Occipital lobe (tissue), 2 donors: Measurements from ENCODE around the gene SPAG16. TPM values are rescaled to one million over a fixed set of nuclear protein-coding genes. Genes with fewer than 3 reads are reported as not detected.

Experiments
- DNase-seq: peaks from one replicate; lab custom pipeline; 2025; lab: John Stamatoyannopoulos, UW
- total RNA-seq: library from RNA; depleted of rRNA; stranded (reverse); fragments of >200 nt; gene quantifications from one replicate; pipeline ENCODE4 v1.2.3, GENCODE V29; 2014

The SPAG16 gene
- total RNA-seq, 1 donor from 2014 or later: 96.4 TPM

DNA sequence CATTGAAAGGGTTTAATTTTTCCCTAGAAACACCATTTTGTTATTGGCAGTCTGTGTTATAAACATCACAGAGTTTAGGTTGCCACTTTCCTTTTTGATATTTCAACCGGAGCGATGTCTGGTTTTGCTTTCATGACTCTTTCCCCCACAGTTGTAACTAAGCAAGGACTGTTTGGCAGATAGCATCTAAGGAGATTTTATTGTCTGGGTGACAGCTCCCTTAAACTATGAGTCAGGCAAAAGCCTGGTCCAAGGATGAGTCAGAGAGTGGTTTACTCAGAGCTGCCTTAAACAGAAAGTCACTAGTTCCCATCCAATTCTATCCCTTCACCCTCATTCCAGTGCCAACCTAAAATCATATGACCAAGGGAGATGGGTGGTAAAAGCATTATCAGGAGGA lies 785.0 kb downstream of the SPAG16 start:
- peak; percentile 19 for DNase-seq

DNA sequence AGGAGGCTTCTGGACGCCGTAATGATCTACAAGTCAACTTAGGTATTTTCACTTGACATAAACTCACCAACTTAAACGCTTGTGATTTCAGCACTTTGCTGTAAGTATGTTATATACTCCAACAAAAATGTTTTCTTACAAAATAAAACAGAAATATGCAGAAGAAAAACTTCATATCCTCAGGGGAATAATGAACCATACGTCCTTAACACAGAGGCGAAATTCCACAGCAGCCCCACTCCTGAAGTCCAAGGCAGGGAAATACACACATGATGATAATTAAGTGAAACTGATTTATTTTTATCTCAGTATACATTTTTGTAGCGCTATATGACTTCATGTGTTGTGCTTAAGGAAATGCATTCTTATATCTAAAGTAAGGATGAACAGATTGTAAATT lies 791.2 kb downstream of the SPAG16 start:
- DNase-seq: no peak

DNA sequence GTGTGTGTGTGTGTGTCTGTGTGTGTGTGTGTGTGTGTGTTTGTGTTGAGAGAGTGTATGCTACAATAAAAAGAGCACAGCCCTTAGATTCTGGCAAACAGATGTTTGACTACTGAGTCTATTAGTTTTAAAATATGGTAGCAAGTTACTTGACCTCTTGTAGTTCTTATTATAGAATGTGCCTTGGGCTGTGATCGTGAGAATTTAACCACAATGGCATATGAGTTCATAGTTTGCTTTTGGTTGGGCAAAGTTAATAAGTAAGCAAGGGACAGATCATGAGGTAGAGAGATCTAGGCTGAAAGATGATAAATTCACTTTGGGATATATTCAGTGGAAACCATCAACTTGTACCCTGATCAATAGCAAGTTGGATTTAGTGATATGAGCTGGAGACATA lies 792.3 kb downstream of the SPAG16 start:
- DNase-seq: no peak

DNA sequence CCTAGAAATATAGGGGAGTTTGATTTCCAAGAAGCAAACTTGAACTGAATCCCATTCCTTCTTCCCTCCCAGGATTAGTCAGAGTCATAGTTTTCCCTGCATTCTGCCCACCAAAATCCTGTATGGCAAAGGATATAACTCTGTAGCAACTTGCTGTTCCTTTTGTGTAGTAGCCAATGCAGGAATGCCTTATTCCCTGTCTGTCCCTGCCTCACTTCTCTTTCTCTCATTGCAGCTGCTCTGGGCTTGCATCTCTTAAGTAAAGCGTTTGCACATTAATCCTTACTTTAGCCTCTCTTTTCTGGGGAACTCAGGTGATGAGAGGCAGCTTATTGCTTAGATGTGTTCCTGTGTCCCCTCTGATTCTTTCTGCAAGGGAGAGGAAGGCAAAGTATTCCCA lies 793.5 kb downstream of the SPAG16 start:
- DNase-seq: no peak

DNA sequence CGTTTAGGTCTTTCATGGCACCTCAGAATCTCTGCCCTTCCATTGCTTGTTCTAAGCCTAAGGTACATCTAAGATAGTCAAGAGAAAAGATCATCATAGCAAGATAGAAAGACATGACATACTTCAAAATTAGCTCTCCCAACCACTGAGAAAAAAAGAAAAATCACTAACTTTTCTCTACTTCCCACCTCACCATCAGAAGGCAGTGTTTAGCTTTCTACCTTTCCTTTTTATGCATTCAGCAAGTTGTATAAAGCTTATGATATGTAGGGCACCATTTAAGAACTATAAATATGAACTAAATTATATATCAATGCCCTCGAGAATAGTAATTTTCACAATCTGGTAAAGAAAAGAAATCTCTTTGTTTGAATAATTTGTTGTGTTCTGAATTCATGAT lies 794.8 kb downstream of the SPAG16 start:
- DNase-seq: no peak

DNA sequence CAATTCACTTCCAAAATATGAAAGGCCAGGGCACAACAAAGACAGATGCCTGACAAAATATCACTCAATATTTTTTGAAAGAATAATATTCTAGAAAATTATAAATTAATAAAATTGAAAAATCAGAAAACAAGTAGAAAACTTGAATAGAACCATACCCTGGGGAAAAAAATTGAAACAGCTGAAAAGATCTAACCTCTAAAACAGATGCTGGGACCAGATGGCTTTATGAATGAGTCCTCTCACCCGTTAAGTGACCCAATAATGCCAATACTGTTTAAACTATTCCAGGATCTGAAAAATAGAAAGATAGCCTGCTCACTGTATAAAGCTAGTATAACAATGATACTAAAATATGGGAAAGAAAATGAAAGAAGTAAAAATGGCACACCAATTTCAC lies 804.3 kb downstream of the SPAG16 start:
- DNase-seq: no peak

DNA sequence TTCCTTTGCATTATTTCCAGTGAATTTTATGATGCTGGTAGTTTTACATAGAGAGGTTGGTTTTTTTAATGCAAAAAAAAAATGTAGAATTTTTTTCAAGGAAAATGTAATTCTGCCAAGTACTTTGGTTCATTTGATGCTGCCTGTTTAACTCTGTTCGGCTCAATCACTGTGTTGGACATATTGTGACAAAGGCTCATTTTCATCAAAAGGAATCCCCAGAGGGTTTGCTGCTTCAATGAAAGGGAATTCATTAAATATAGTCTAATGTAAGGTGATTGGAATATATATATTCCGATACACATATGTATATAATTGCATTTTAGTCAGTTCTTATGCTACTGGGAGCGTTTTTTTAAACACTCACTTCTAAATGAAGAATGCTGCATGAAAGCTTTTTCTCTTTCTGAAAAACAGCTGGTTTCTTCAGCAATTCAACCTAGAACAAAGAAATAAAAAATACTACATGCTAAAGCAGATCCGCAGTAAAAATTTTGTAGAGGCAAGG lies 812.0 kb downstream of the SPAG16 start:
- DNase-seq: no peak

DNA sequence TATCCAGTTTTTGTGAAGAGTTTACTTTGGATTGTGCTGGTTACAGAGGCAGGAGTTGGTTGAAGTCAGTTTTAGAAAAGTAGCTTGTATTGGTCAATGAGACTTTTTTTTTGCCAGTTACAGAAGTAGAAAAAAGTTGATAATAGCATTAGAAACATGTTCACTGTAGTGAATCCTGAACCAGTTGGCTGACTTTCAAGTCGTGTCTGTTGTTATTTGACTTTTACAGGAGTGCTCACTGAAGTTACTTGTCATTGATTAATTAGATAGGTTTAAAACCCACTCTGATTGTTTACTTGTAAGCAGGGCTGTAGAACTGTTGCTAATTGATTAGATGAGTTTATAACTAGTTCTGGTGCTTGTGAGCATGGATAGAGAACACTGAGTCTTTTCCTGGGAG lies 814.5 kb downstream of the SPAG16 start:
- no peak for DNase-seq

DNA sequence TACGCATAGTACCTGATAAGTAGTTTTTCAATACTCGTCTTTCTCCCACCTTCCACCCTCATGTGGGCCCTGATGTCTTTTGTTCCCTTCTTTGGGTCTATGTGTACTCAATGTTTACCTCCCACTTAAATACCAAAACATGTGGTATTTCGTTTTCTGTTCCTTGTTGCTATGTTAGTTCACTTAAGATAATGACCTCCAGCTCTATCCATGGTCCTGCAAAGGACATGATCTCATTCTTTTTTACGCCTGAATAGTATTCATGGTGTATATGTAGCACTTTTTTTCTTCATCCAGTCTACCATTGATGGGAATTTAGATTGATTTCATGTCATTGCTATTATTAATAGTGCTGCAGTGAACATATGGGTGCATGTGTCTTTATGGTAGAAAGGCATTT lies 816.2 kb downstream of the SPAG16 start:
- DNase-seq: no peak

DNA sequence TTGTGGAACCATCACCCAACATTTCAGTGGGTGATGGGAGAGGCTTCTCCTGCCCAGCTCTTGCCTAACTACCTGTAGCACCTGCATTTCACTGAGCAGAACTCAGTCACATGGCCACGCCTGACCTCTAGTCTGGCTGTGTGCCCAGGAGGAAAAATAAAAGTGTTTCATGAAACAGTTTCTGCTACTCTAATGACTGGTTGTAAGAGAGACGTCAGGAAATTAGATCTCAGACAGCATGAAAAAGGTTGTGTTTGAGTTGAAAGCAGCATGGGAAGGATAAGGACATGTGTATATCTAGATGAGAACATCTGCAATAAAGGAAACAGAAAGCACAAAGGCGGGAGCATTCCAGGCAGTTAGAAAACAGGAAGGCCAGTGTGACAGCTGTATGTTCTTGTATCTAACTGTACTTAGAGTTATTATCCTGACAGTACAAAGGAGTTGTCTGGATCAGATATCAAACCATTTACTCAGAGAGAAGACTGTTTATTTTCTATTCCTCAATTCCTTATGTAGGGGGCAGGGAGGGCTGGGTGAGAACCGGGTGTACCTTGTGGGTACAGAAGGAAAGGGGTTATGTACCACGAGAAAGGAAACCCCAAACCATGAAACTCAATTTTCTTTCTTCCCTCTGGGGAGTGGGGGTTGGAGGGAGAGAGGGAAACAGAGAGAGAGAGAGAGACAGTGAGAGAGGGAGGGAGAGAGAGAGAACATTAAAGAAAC lies 819.2 kb downstream of the SPAG16 start:
- no peak for DNase-seq

DNA sequence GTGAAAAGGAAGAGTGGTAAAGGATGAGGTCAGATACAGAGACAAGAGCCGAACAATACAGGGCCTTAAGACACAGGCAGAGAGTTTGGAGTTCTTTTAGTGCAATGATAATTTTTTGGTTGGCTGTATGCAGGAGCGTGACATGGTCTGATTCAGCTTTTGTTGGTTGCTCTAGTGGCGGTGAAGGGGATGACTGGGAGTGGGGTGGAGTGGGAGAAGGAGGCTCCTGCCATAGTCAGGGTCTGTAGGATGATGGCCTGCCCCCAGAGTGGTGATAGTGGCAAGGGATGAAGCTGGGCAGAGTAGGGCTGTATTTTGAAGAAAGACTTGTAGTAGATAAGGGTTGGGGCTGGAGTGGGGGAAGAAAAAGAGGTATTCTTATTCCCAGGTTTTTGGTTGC lies 820.0 kb downstream of the SPAG16 start:
- no peak for DNase-seq

DNA sequence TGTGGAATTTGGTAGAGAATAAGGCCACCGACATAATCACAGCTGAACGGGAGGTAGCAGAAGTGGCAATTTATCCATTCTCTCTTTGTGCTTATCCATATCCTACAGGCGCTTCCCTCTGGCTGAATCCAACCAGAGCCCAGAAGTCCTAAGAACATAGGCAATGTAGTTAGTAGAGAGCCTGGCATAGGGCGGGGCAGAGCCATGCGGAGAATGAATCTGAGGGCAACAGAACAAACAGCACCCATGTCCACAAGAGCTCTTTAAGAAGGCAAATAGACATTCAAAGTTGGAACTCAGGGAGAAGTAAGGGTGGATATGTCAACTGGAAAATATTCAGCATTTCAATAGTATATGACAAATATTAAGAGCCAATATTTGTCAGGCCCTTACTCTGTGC lies 820.7 kb downstream of the SPAG16 start:
- DNase-seq: no peak

DNA sequence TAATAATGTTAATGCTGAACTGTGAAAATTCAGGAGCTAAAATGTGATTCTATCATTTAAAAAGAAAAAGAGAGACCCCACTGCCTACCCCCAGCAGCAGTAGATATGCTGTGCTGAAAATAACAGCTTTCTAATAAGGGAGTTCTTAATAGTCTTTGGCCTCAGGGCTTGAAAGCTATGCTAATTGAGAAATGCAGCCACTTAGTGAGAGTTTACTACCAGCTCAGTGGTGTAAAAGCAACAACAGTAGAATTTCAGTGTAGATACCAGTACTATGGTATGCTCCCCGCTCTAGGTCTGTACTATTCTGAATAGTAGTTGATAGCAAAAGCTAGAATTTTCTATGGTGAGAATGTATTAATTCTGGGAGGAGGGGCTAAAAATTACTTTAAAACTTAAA lies 823.5 kb downstream of the SPAG16 start:
- no peak for DNase-seq

DNA sequence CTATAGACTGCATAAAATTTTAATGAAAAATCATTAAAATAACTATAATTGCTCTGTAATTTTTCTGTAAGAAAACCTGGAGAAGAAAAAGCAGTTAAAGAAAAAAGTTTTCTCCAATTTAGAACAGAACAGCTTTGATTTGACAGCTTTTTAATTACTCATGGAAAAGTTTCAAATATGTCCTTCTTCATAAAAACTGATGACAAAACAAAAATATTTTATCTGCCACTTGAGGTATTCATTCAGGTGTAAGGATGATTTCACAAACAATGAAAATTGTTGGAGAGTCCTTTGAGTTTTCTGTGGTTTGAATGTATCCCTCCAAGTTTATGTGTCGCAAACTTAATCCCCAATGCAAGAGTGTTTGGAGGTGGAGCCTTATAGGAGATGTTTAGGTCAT lies 824.3 kb downstream of the SPAG16 start:
- DNase-seq: no peak

DNA sequence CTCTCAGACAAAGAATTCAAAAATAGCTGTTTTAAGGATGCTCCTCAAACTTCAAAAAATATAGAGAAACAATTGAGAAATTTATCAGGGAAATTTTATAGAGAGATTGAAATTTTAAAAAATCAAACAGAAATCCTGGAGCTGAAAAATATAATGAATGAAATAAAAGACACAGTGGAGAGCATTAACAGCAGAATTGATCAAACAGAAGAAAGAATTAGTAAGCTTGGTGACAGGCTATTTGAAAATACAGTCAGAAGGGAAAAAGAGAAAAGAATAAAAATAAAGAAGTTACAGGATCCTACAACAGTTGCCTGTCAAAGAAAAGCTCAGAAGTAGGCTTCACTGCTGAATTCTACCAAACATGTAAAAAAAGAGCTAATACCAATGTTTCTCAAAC lies 832.8 kb downstream of the SPAG16 start:
- DNase-seq: no peak

DNA sequence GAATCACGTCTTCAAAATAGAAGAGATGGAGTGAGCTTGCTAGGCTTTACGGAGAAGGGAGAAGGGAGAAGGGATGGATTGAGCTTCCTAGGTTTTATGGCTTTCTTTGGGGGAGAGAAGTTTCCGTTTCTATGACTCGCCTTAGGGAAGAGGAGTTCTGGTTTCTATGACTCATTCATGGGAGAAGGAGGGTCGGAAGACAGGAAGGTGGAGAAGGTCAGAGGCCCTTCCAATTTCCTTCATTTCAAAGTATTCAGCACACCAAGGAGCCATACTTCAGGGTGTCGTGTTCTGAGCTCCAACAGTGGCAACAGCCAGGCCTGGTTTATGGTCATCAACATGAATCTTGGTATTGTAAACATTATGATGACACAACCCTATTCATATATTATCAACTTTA lies 841.9 kb downstream of the SPAG16 start:
- no peak for DNase-seq

DNA sequence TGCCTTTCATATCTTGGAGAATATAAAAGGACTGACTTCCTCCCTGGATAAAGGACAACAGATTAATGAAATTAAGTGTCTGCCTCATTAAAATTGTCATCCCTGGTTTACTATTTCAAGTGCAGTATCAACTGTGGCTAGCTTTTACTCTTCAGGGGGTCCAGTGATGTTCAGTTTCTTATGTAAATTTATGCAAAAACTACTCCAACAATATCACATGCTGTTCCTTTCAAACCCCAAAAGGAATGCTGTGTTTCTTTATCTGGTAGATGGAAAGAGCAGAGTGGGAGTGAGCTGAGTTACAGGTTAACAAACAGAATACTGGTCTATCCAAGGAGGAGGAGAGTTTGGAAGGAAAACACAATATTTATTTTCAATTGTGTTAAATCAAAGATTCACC lies 842.9 kb downstream of the SPAG16 start:
- no peak for DNase-seq

DNA sequence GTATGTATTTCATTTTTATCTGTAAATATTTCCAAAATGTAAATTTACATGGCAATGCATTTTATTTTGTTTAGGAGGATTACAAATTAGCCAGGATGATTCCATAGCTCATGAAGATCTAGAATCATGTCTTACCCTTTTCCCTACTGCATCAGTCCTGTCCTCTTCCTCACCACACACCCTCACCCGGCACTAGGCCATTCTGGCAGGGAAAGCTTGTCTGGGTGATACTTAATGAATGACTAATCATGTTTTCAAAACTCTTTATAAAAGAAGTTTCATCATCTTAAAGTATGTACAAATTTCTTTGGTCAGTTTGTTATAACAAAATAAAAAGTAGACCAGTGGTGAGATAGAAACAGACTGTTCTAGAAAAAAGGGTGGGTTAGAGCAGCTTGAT lies 843.3 kb downstream of the SPAG16 start:
- DNase-seq: no peak

DNA sequence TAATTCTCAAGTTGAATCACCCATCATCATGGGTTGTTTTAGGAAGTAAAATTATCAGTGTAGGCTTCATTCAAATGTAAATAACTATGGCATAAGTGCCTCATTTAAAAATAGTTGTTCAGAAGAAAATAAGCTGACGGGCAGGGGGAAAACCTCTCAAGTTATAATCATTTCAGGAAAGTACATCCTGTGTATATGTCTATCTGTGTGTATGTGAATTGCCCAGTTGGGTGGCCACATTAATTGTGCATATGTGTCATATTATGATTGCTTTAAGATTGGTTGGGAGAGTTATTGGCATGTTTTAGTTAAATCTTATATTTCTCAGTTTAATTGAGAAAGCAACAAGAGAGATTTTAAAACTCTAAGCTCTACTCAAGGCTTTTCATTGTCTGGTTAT lies 843.8 kb downstream of the SPAG16 start:
- DNase-seq: no peak

DNA sequence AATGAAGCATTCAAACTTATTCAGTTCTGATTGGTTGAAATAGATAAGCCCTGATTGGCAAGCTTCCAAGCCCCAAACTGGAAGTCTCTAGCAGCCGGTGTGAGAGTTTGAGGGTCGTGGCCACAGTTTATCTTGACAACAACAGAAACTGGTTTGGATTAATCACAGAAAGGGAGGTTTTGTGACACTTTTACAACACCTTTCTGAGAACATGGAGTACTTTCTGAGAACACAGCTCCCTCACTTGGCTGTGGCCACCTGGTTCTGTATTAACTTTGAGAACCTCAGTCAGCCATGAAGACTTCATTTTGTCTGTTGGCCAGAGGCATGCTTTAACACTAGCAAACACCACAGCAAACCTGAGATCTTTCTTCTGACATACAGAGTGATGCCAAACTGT lies 845.9 kb downstream of the SPAG16 start:
- DNase-seq: no peak

DNA sequence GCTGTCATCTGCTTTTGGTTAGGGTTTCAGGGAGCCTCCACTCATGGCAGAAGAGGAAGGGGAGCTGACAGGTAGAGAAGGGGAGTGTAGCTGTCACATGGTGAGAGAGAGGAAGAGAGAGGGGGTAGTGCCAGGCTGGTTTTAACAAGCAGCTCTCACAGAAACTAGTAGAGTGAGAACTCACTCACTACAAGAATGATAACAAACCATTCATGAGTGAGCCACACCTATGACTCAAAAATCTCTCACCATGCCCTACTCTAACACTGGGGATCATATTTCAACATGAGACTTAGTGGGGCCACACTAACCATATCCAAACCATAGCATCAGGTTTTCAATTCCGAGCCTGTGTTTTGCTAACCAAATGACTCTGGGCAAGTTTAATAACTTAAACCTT lies 851.7 kb downstream of the SPAG16 start:
- no peak for DNase-seq

DNA sequence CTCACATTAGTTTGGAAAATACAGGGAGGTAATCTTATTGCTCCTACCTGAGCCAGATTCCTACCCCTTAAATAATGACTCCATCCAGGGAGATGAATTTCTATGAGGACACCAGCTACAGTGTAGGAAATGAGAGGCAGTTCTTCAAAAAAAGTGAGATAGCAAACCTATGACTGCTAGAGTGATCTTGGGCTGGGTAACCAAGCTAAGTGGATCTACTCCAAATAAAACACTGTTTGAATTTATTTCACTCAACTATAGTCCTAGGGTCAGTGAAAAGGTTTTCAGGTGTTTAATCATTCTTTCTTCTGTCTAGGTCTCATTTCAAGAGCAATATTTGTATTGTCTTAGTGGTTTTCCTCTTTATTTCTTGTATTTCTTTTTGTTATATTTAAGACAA lies 854.5 kb downstream of the SPAG16 start:
- DNase-seq: no peak

DNA sequence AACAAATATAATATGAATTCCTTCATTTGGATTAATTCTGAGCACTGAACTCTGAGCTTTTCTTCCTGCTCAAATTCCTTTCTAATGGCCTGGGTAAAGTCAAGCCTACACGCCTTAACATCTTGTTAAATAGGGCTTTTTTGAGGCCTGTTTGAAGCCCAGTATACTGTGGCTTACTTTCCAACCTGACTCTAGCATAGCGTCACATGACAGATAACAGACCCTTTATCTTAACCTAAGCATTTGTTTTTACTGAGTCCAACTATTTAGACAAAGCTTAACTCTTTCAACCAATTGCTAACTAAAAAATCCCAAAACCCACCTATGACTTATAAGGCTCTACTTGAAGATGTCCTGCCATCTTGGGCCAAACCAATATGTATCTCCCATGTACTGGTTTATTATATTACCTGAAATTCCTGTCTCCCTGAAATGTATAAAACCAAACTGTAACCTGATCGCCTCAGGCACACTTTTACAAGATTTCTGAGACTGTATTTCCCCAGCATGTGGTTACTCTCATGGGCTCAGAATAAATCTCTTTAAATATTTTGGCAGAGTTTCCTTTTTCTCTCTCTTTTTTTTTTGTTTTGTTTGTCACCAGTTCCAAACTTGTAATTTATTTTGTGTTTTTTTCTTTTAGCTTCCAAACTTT lies 855.5 kb downstream of the SPAG16 start:
- DNase-seq: no peak
